Omental fat pad (tissue), 4 donors: ENCODE measurements around the gene HNF1B. TPM values are rescaled to one million over a fixed set of nuclear protein-coding genes. Genes with fewer than 3 reads are reported as not detected.
"Not testable (repeated sequence)": the region's sequence is repeated elsewhere in the genome, so short reads cannot be mapped to it uniquely, and the experiment has no call there.

Experiments used
- ATAC-seq: fragments of 150-250 bp; one replicate; pipeline ENCODE4 v1.9.1; 2016; ENCODE audit warnings: mild to moderate bottlenecking, moderate library complexity; ENCODE audit not compliant: low FRiP score
- DNase-seq: peaks from one replicate; pipeline ENCODE4 v3.0.0-alpha.2; 2019; ENCODE audit warnings: low spot score
- CTCF ChIP-seq, 3 donors: fragments of 450-650 bp; IDR thresholded peaks; one replicate each; pipeline ENCODE4 v1.5.1; 2016 to 2017; ENCODE audit warnings: antibody characterized with exemption in 3 of 3, mild to moderate bottlenecking in 3 of 3, moderate library complexity in 2 of 3
- total RNA-seq, 4 donors: library from RNA; depleted of rRNA; stranded (reverse); fragments of >200 nt; gene quantifications; one replicate each; pipeline ENCODE4 v1.1.0, GENCODE V29; 2016

The HNF1B gene
- total RNA-seq, 4 donors from 2014 or later = not detected

GRCh38 chr17:37683454-37683984 is 61.3 kb downstream of the HNF1B start:
- ATAC-seq (no peak), DNase-seq (no peak)
- no peak for TF ChIP-seq CTCF (IDR thresholded peaks at IDR 0.05)

DNA sequence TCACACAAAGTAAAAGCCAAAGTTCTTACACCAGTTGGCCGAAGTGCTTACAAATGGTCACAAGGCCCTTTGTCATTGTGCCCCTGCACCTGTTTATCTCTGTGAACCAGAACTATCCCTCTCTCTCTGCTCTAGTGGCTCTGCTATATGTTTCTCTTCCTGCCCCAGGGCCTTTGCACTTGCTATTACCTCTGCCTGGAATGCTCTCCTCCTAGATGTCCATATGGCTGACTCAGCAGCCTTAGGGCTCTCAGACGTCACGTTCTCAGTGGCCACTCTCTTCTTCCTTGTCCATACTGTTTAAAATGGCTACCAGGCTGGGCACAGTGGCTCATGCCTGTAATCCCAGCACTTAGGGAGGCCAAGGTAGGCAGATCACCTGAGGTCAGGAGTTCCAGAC is 62.9 kb downstream of the HNF1B start:
- ATAC-seq (no peak), DNase-seq (no peak)
- TF ChIP-seq CTCF (IDR thresholded peaks at IDR 0.05) = no peak

DNA sequence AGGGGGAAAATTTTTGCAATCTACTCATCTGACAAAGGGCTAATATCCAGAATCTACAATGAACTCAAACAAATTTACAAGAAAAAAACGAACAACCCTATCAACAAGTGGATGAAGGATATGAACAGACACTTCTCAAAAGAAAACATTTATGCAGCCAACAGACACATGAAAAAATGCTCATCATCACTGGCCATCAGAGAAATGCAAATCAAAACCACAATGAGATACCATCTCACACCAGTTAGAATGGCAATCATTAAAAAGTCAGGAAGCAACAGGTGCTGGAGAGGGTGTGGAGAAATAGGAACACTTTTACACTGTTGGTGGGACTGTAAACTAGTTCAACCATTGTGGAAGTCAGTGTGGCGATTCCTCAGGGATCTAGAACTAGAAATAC is 64.9 kb downstream of the HNF1B start:
- DNase-seq, ATAC-seq: not testable (repeated sequence)

GRCh38 chr17:37678036-37678435 is 66.8 kb downstream of the HNF1B start:
- ATAC-seq = no peak

GRCh38 chr17:37677021-37677420 is 67.8 kb downstream of the HNF1B start:
- no peak for TF ChIP-seq CTCF (IDR thresholded peaks at IDR 0.05)
- ATAC-seq (no peak), DNase-seq (no peak)

More at GRCh38 chr17:37678036-37678435, 66.8 kb downstream of the HNF1B start:
- no peak for TF ChIP-seq CTCF (IDR thresholded peaks at IDR 0.05)
- no peak for DNase-seq

DNA sequence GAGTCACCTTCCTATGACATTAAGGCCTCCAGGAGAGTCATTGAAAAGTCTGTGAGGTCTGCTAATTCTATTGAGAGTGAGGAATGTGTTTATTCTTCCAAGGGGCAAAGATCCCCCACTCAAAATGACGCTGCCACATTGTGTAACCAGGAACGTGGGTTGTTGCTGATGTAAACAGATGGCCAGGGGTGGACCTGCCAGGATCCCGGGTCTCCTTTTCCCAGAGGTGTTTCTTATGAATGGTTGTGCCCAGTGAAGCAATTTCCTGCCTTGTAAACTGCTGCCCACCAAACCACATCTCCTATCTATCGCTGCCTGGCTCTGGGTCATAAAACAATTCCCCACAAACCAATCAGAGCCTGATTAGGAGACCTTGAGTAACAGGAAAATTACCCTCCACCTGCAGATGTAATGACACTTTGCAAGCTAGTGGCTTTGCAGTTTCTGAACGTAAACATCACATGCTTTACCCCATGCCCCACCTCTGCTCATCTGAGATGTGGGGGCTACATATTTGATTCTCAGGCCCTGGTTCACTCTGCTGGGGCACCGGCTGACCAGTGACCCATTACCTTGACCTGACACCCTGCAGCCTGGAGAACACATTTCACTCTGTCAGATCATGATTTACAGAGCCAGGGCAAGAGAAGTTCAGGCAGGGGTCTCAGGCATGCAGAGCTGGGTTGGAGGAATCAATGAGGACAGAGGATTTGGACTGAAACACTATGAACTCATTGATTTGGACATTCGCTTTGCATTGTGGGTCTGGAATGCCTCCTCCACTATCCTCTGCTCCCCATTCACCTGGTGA is 68.5 kb downstream of the HNF1B start:
- DNase-seq = no peak
- TF ChIP-seq CTCF (IDR thresholded peaks at IDR 0.05) = no peak
- no peak for ATAC-seq

- no peak for DNase-seq
- ATAC-seq = no peak
- TF ChIP-seq CTCF (IDR thresholded peaks at IDR 0.05) = no peak
Measured at GRCh38 chr17:37674511-37674910, 70.3 kb downstream of the HNF1B start.
